ENCODE results near the gene XKRX.

Gene XKRX

GRCh38 chrX:100895365-100896075, 33.2 kb downstream of the XKRX start:
- DNase-seq (ENCODE audit: low read depth) = peak; percentile 60

DNA sequence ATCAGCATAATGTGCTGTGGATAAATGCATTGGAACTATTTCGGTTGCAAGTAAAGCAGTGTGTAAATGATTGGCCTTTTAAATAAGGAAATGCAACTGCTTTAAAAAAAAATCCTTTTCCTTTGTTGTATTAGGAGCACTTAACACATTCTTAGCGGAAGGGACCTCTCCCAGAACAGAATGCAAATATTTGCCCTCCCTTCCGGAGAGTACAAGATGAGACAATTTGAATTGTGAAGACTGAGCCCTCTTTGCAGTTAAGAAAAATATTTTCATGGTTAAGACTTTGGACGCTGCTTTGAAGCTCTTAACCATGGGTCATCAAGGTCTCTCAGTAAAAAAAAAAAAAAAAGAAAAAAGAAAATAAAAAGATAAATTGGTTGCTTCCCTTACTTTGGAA, 45.1 kb downstream of the XKRX start:
- DNase-seq (ENCODE audit: low read depth) = no peak

DNA sequence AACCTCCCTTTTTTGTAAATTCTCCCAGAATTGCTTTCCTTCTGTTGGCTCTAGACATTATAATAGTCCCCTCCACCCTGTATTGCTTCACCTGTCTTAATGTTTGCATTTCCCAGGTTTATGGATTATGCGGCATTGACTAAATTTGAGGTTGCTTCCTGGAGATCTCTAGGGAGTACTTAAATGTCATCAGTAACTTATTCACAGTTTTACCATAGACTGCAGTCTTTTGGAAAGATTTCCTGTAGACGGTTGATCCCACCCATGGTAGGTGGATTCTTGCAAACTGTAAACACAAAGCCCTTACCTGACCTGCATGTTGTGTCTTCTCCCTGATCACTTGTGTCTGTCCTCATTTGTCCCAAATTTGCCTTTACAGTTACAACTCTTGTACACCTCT, 48.3 kb downstream of the XKRX start:
- no peak for DNase-seq (ENCODE audit: low read depth)

GRCh38 chrX:100874325-100874724, 54.4 kb downstream of the XKRX start, which contains the start of gene NOX1:
TSS of gene NOX1 (minus strand) at chrX:100874359. CDS start at chrX:100874139, 220 bp downstream.
- no peak for DNase-seq (ENCODE audit: low read depth)

DNA sequence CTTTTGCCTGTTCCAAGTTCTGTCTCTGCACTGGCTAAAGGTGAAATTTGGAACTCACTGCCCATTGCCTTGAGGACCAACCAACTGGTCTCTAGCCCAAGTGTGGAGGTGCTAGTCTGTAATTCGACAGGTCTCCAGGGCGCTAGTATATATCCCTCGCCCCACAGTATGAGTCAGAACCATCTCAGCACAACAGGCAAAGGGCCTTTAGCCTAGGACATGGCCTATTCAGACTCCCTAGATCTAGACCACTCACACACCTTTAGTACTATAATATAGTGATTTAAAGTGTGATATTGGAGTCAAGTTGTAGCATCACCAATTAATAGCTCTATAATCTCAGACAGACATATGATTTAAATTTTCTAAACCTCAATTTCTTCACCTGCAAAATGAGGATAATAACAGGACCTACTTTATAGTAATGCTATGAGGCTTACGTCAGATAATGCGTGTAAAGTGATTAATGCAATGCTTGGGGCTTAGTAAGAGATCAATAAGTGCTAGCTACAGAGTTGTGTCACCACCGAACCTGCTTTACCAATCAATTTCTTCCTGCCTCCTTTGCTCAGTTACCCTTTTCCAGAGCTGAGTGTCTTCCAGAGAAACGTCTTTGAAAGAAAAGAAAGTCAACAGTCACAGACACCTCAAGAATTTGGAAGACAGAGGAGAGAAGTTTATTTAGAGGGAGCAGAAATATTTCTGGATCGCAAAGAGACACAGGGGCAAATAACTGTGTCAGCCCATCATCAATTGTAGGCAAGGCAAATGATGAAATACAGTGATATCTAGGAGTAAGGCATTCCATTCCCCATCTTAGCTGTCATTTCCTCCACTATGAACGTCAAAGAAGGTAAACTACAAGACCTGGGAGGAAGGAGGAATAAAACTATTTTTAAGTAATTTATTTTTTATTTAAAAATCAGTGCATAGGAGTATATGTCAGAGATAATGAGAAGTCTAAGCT, 56.8 kb downstream of the XKRX start:
- DNase-seq (ENCODE audit: low read depth) = no peak

- DNase-seq (ENCODE audit: low read depth) = no peak
Measured at GRCh38 chrX:100870527-100870926, 58.2 kb downstream of the XKRX start.

DNA sequence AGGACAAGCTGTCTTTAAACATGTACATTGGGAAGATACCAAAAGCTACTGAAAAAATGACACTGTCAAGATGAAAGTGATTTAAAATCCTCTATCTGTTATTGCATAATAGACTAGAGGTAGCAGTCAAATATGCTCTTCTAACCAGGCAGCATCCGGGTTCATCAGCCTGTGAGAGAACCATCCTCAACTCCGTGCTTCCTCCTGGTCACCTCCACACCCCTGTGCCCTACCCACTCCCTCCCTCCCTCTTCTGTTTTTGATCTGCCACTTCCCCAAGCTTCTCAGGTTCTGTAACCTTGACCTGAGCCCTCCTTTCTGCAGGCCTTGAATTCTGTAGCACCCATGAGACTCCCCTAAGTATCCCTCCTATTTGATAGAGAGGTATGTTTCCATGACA, 60.4 kb downstream of the XKRX start:
- DNase-seq (ENCODE audit: low read depth) = no peak

DNA sequence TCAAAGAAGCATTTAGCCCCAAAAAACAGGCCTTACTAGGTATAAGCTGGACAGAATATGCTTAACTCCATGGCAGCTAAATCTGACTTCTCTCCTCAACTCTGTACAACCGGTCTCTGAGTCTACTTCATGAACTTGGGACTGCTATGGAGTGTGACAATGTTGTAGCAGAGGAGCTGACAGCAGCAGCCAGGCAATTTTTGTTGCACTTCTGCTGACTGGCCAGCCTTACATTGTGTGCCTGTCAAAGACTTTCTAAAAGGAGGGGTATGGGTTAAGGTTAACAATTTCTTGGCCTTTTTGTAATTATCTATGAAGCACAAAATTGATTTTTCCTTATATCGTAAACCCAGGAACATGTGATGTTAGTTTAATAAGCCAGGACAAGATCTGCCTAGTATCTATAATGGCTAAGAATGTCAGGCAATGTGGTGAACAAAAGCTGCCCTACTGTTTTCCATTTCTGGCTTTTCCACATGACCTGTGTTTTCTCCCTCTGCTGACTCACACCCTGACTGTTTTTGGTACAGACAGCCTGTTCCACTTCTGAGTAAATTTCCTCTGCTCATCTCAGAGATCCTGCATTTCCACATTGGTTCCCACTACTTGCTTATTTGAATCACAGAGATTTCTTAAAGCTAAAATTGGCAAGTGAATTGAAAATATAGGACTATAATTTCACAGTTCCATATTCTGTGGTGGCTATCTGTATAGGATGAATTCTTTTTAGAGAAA, 63.9 kb downstream of the XKRX start:
- peak; percentile 45 for DNase-seq (ENCODE audit: low read depth)
